IMR-90 (cell line): ENCODE measurements around the gene SLAMF8. TPM values are rescaled to one million over a fixed set of nuclear protein-coding genes. Genes with fewer than 3 reads are reported as not detected.

Experiments used
- ATAC-seq: fragments of 200-7000 bp; cut with Tn5 transposase; 2 replicates; pipeline ENCODE4 v1.9.1; 2020; ENCODE audit warnings: low read depth, mild to moderate bottlenecking, moderate library complexity
- BruUV-seq: library from RNA; stranded (reverse); fragments of 400-500 nt; replicated peaks from 2 replicates; lab custom pipeline; 2021; lab: Mats Ljungman, UMichigan
- CTCF ChIA-PET: fragments of 300-600 bp; formaldehyde crosslinking; extraction: SDS; loops from one replicate; lab custom pipeline; 2021; ENCODE audit warnings: antibody characterized with exemption; lab: Yijun Ruan, JAX
- POLR2A ChIA-PET: fragments of 300-600 bp; sonication (Branson Sonifier 250); formaldehyde crosslinking; loops from one replicate; lab custom pipeline; 2022; ENCODE audit warnings: antibody characterized with exemption; ENCODE audit not compliant: unreplicated experiment; lab: Charles Lee
- DNase-seq: peaks from one replicate; pipeline ENCODE4 v3.0.0; 2013
- H2AFZ ChIP-seq: replicated peaks from 2 replicates; pipeline ENCODE3; 2013; ENCODE audit warnings: low read length, mild to moderate bottlenecking; ENCODE audit not compliant: poor library complexity
- H2AK5ac ChIP-seq: 2 replicates; pipeline ENCODE4 v1.6.1; 2013; ENCODE audit warnings: low read depth, low read length, inconsistent platforms
- H2AK9ac ChIP-seq: replicated peaks from 2 replicates; pipeline ENCODE3; 2013; ENCODE audit warnings: mild to moderate bottlenecking, low read depth, low read length, moderate library complexity; ENCODE audit not compliant: poor library complexity
- H2BK120ac ChIP-seq: 2 replicates; pipeline ENCODE4 v1.6.1; 2013; ENCODE audit warnings: low read depth, low read length, inconsistent platforms
- H2BK15ac ChIP-seq: 3 replicates; pipeline ENCODE4 v1.6.1; 2013; ENCODE audit warnings: low read depth, low read length, inconsistent platforms
- H2BK20ac ChIP-seq: 2 replicates; pipeline ENCODE4 v1.6.1; 2013; ENCODE audit warnings: low read depth, mild to moderate bottlenecking, inconsistent platforms, low read length, moderate library complexity
- H2BK5ac ChIP-seq: 2 replicates; pipeline ENCODE4 v1.6.1; 2013; ENCODE audit warnings: mild to moderate bottlenecking, low read depth, low read length, inconsistent platforms; ENCODE audit not compliant: poor library complexity, severe bottlenecking
- H3K14ac ChIP-seq: replicated peaks from 2 replicates; pipeline ENCODE4 v1.6.1; 2013; ENCODE audit warnings: low read depth, low read length, inconsistent platforms
- H3K18ac ChIP-seq: 2 replicates; pipeline ENCODE4 v1.6.1; 2013; ENCODE audit warnings: low read depth, low read length, control low read depth
- H3K23ac ChIP-seq: 2 replicates; pipeline ENCODE4 v1.6.1; 2013; ENCODE audit warnings: low read depth, low read length, inconsistent platforms
- H3K27ac ChIP-seq: 2 replicates; pipeline ENCODE4 v1.5.1; 2013; ENCODE audit warnings: mild to moderate bottlenecking, control low read depth, low read length; ENCODE audit not compliant: insufficient read depth
- H3K27me3 ChIP-seq: 2 replicates; pipeline ENCODE4 v1.6.1; 2013; ENCODE audit warnings: low read length; ENCODE audit not compliant: control insufficient read depth, insufficient read depth
- H3K36me3 ChIP-seq: 2 replicates; pipeline ENCODE4 v1.6.1; 2013; ENCODE audit warnings: low read length, mixed read lengths; ENCODE audit not compliant: control insufficient read depth, insufficient read depth
- H3K4ac ChIP-seq: 2 replicates; pipeline ENCODE4 v1.6.1; 2013; ENCODE audit warnings: low read depth, low read length, inconsistent platforms
- H3K4me1 ChIP-seq: 2 replicates; pipeline ENCODE4 v1.6.1; 2013; ENCODE audit warnings: low read length, mixed read lengths; ENCODE audit not compliant: control insufficient read depth, insufficient read depth
- H3K4me2 ChIP-seq: 2 replicates; pipeline ENCODE4 v1.6.1; 2013; ENCODE audit warnings: low read depth, mild to moderate bottlenecking, control low read depth, low read length, moderate library complexity
- H3K4me3 ChIP-seq: 2 replicates; pipeline ENCODE4 v1.5.1; 2013; ENCODE audit warnings: low read depth, mild to moderate bottlenecking, control low read depth, low read length, moderate library complexity; ENCODE audit not compliant: insufficient read depth
- H3K56ac ChIP-seq: 2 replicates; pipeline ENCODE4 v1.6.1; 2013; ENCODE audit warnings: low read length, inconsistent platforms; ENCODE audit not compliant: insufficient read depth; ENCODE audit errors: extremely low read depth
- H3K79me1 ChIP-seq, 2 experiments: 2 replicates each; pipeline ENCODE4 v1.6.1; 2013; ENCODE audit warnings: low read length in 2 of 2, inconsistent platforms in 1 of 2, low read depth in 1 of 2
- H3K9ac ChIP-seq: 2 replicates; pipeline ENCODE4 v1.6.1; 2013; ENCODE audit warnings: low read depth, low read length, control low read depth
- H3K9me1 ChIP-seq: 2 replicates; pipeline ENCODE4 v1.6.1; 2013; ENCODE audit warnings: low read length, inconsistent platforms; ENCODE audit not compliant: insufficient read depth
- H3K9me3 ChIP-seq: 2 replicates; pipeline ENCODE4 v1.6.1; 2013; ENCODE audit warnings: low read length; ENCODE audit not compliant: control insufficient read depth, insufficient read depth
- H4K20me1 ChIP-seq: 2 replicates; pipeline ENCODE4 v1.6.1; 2013; ENCODE audit warnings: low read length, inconsistent platforms; ENCODE audit not compliant: insufficient read depth
- H4K5ac ChIP-seq: 2 replicates; pipeline ENCODE4 v1.6.1; 2013; ENCODE audit warnings: mild to moderate bottlenecking, low read depth, low read length, control low read depth
- H4K8ac ChIP-seq, 2 experiments: 2 replicates each; pipeline ENCODE4 v1.6.1; 2013; ENCODE audit warnings: low read depth in 2 of 2, low read length in 2 of 2, control low read depth in 1 of 2, inconsistent platforms in 1 of 2
- H4K91ac ChIP-seq: 2 replicates; pipeline ENCODE4 v1.6.1; 2013; ENCODE audit warnings: low read depth, low read length, inconsistent platforms; ENCODE audit not compliant: insufficient read depth
- BHLHE40 ChIP-seq: fragments of 150-350 bp; IDR thresholded peaks from 2 replicates; pipeline ENCODE4 v1.6.1; 2016; ENCODE audit warnings: mild to moderate bottlenecking, low read depth, low read length
- CEBPB ChIP-seq: IDR thresholded peaks from 2 replicates; pipeline ENCODE4 v1.6.1; 2012; ENCODE audit warnings: low read depth, low read length, improper control_type of control experiment
- RCOR1 ChIP-seq: IDR thresholded peaks from 2 replicates; pipeline ENCODE4 v1.6.1; 2012; ENCODE audit warnings: mild to moderate bottlenecking, low read length, improper control_type of control experiment; ENCODE audit not compliant: insufficient replicate concordance
- WGBS, 2 experiments: methylation state at CpG; one replicate each; pipeline versions ENCODE4 v1.1.5 to v1.1.7; 2013; ENCODE audit warnings: missing lambda C conversion rate in 2 of 2; ENCODE audit not compliant: insufficient read length in 1 of 2; ENCODE audit errors: extremely low coverage in 2 of 2; 5-methylcytosine and 5-hydroxymethylcytosine counted together
- dilution Hi-C: fragments of 300-500 bp; cut with HindIII; formaldehyde crosslinking; loops from one replicate; pipeline ENCODE4 v1.14.3; 2018; ENCODE audit warnings: low sequenced_read_pairs; ENCODE audit not compliant: unreplicated experiment
- in situ Hi-C: fragments of 300-500 bp; cut with MboI; formaldehyde crosslinking; loops from 3 replicates; pipeline ENCODE4 v1.14.3; 2019; ENCODE audit warnings: low sequenced_read_pairs, inconsistent platforms, mixed read lengths
- intact Hi-C: fragments of 100-400 bp; cut with micrococcal nuclease; formaldehyde crosslinking; loops from 2 replicates; pipeline ENCODE4 v1.10.0; 2022
- polyA plus RNA-seq, 3 experiments: library from polyadenylated mRNA; depleted of rRNA; stranded (reverse); fragments of >200 nt; gene quantifications; 2 replicates each; pipeline ENCODE4 v1.2.3, GENCODE V29; 2012; ENCODE audit warnings: low replicate concordance in 1 of 3
- total RNA-seq: library from RNA; depleted of rRNA; stranded (reverse); fragments of >200 nt; gene quantifications from 2 replicates; pipeline ENCODE4 v1.2.3, GENCODE V29; 2012
- TF ChIP-seq, protein P1 (sequence below): conservative IDR thresholded peaks from 2 replicates; pipeline ENCODE4 v1.5.1; 2012; ENCODE audit warnings: mild to moderate bottlenecking, low read depth, low read length, improper control_type of control experiment

Gene SLAMF8
- total and polyA plus RNA-seq, 2 of the 4 experiments (the other 2 are of a cell fraction), result 0.07 TPM; not detected in 1

DNA sequence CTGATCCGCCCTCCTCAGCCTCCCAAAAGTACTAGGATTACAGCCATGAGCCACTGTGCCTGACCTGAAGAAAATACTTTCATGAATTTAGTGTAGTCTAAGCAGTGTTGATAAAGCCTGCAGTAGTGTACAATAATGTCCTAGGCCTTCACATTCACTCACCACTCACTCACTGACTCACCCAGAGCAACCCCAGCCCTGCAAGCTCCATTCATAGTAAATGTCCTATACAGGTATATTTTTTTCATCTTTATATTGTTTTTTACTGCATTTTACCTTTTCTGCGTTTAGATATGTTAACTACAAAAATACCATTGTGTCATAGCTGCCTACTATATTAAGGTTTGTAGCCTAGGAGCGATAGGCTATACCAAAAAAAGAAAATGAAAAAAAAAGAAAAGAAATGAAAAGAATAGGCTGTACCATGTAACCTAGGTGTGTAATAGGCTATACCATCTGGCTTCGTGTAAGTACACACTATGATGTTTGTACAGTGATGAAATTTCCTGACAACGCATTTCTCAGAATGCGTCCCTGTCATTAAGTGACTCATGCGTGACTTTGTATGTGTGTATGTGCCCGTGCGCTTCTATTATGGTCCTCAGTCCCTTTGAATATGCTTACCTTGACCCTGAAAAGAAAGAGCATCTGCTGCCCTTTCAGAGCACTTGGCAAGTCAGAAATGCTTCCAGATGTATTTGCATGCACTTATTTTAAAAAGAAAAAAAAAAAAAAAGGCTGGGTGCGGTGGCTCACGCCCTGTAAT is 9.2 kb upstream of the SLAMF8 start:
- POLR2A ChIA-PET, result no interaction called here
- Histone ChIP-seq H3K18ac (no peak overlapping the region), H2AFZ (no peak overlapping the region), H3K14ac (no peak overlapping the region), H2BK20ac (no peak overlapping the region), H3K36me3 (no peaks in the 10 kb centered on the region), H3K27ac (no peak overlapping the region), H3K27me3 (peaks cover 25% of the 10 kb centered on the region), H4K5ac (no peak overlapping the region), H4K91ac (no peak overlapping the region), H2AK9ac (no peak overlapping the region), H3K9me3 (no peaks in the 10 kb centered on the region), H3K4ac (no peak overlapping the region), H3K79me1 (no peaks in the 10 kb centered on the region), H3K9ac (no peak overlapping the region), H2BK15ac (no peak overlapping the region), H3K4me1 (no peaks in the 10 kb centered on the region), H2BK5ac (no peak overlapping the region), H3K9me1 (no peaks in the 10 kb centered on the region; the same call in 1 of the 2 replicates), H4K20me1 (no peaks in the 10 kb centered on the region), H4K8ac (no peak overlapping the region), H2AK5ac (no peak overlapping the region), H2BK120ac (no peak overlapping the region), H3K4me2 (no peak overlapping the region), H3K56ac (no peak overlapping the region), H3K4me3 (no peak overlapping the region), H3K23ac (no peak overlapping the region)
- CTCF ChIA-PET, result interaction anchor here (0.6 to 1.4 kb wide), 3 partner anchors 24 to 74 kb away, joined by 3 to 5 read pairs (median 4); no protein-coding TSS in a partner anchor
- no peak for DNase-seq
- WGBS, 2 experiments, result 80% methylated on average over 1 of the region's 11 CpGs; no CpG with 5 or more reads in 1 of the 2 experiments
- ATAC-seq, result no peak
- TF ChIP-seq RCOR1, result no peak
- TF ChIP-seq BHLHE40, result no peak
- TF ChIP-seq, protein P1, sequence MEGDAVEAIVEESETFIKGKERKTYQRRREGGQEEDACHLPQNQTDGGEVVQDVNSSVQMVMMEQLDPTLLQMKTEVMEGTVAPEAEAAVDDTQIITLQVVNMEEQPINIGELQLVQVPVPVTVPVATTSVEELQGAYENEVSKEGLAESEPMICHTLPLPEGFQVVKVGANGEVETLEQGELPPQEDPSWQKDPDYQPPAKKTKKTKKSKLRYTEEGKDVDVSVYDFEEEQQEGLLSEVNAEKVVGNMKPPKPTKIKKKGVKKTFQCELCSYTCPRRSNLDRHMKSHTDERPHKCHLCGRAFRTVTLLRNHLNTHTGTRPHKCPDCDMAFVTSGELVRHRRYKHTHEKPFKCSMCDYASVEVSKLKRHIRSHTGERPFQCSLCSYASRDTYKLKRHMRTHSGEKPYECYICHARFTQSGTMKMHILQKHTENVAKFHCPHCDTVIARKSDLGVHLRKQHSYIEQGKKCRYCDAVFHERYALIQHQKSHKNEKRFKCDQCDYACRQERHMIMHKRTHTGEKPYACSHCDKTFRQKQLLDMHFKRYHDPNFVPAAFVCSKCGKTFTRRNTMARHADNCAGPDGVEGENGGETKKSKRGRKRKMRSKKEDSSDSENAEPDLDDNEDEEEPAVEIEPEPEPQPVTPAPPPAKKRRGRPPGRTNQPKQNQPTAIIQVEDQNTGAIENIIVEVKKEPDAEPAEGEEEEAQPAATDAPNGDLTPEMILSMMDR, result no peak
- TF ChIP-seq CEBPB, result no peak
- intact Hi-C loops, result no loop called here
- dilution Hi-C loops, result no loop called here
- BruUV-seq, result no TSS peak
- in situ Hi-C loops, result no loop called here
